NCI-H2196 treated with DMSO at 0.1 percent for 48 hours (cell line): ENCODE results near the gene ARID1B.

Experiments
- DNase-seq: peaks from one replicate; lab custom pipeline; 2025; ENCODE audit not compliant: unreplicated experiment; lab: John Stamatoyannopoulos, UW

Gene ARID1B

GRCh38 chr6:156901309-156902019 lies 124.3 kb downstream of the ARID1B start:
- no peak for DNase-seq

GRCh38 chr6:156902782-156903181 lies 125.6 kb downstream of the ARID1B start:
- DNase-seq = no peak

GRCh38 chr6:156904176-156904967 lies 127.2 kb downstream of the ARID1B start:
- no peak for DNase-seq

GRCh38 chr6:156905801-156906200 lies 128.6 kb downstream of the ARID1B start:
- DNase-seq = no peak

GRCh38 chr6:156906451-156906850 lies 129.3 kb downstream of the ARID1B start:
- DNase-seq = no peak

- DNase-seq = no peak
Measured at GRCh38 chr6:156909212-156910010, 132.2 kb downstream of the ARID1B start.

- DNase-seq = no peak
Measured at GRCh38 chr6:156910011-156910334, 132.8 kb downstream of the ARID1B start.

GRCh38 chr6:156910938-156911337 lies 133.8 kb downstream of the ARID1B start:
- DNase-seq = no peak

- no peak for DNase-seq
Measured at GRCh38 chr6:156911581-156911980, 134.4 kb downstream of the ARID1B start.

- no peak for DNase-seq
Measured at GRCh38 chr6:156912431-156912830, 135.3 kb downstream of the ARID1B start.

GRCh38 chr6:156914181-156914580 lies 137.0 kb downstream of the ARID1B start:
- no peak for DNase-seq

GRCh38 chr6:156916130-156916801 lies 139.1 kb downstream of the ARID1B start:
- DNase-seq = no peak

GRCh38 chr6:156917213-156917612 lies 140.0 kb downstream of the ARID1B start:
- DNase-seq = no peak

- no peak for DNase-seq
Measured at GRCh38 chr6:156918647-156919046, 141.5 kb downstream of the ARID1B start.

GRCh38 chr6:156919370-156919769 lies 142.2 kb downstream of the ARID1B start:
- no peak for DNase-seq

GRCh38 chr6:156919814-156920369 lies 142.7 kb downstream of the ARID1B start:
- DNase-seq = no peak

- DNase-seq = no peak
Measured at GRCh38 chr6:156924246-156924645, 147.1 kb downstream of the ARID1B start.

GRCh38 chr6:156925026-156925425 lies 147.8 kb downstream of the ARID1B start:
- DNase-seq = no peak

- no peak for DNase-seq
Measured at GRCh38 chr6:156925718-156926607, 148.8 kb downstream of the ARID1B start.

- DNase-seq = no peak
Measured at GRCh38 chr6:156928126-156928525, 150.9 kb downstream of the ARID1B start.
